Kidney epithelial cell (primary cell): Measurements from ENCODE around the gene ZNF319. TPM values are rescaled to one million over a fixed set of nuclear protein-coding genes. Genes with fewer than 3 reads are reported as not detected.

Source experiments
- DNase-seq: peaks from one replicate; pipeline ENCODE4 v3.0.0-alpha.2; 2010; ENCODE audit warnings: low read depth
- H3K27me3 ChIP-seq: 2 replicates; pipeline ENCODE4 v1.6.0; 2011; ENCODE audit warnings: low read length; ENCODE audit not compliant: control insufficient read depth, insufficient read depth
- H3K36me3 ChIP-seq: 2 replicates; pipeline ENCODE4 v1.5.1; 2011; ENCODE audit warnings: low read length; ENCODE audit not compliant: control insufficient read depth, insufficient read depth
- H3K4me3 ChIP-seq: 2 replicates; pipeline ENCODE4 v1.5.1; 2011; ENCODE audit warnings: low read depth, mild to moderate bottlenecking, control low read depth, low read length
- total RNA-seq: library from RNA; depleted of rRNA; stranded (reverse); fragments of >200 nt; gene quantifications from 2 replicates; pipeline ENCODE4 v1.2.3, GENCODE V29; 2015
- TF ChIP-seq, protein P1 (sequence below): IDR thresholded peaks from 2 replicates; pipeline ENCODE4 v1.5.1; 2011; ENCODE audit warnings: mild to moderate bottlenecking, moderate library complexity, low read length, control low read depth, inconsistent platforms; ENCODE audit not compliant: insufficient read depth, poor library complexity, severe bottlenecking

The ZNF319 gene
- total RNA-seq, 1 donor from 2014 or later, result 11.9 TPM

DNA sequence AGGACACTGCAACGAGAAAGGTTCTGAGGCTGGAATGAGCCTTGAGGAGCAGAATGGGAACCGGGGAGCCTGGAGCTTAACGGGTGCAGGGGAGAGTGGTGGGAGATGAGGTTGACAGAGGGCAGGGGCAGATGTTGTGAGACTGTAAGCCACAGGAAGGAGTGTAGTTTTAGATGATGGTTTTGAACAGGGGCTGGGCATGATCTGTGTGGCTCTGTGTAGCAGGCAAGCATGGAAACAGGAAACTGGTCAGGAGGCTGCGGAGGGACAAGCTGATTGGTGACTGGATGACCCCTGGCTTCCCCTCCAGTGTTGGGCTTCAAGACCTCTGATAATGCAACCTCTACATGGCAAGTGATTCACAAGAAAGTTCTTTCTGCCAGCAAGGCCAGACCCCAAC lies 28.2 kb downstream of the ZNF319 start:
- peaks cover 7% of the 10 kb centered on the region for H3K27me3 ChIP-seq
- H3K4me3 ChIP-seq, result no peak overlapping the region
- H3K36me3 ChIP-seq, result no peaks in the 10 kb centered on the region
- DNase-seq, result no peak
- TF ChIP-seq, protein P1, sequence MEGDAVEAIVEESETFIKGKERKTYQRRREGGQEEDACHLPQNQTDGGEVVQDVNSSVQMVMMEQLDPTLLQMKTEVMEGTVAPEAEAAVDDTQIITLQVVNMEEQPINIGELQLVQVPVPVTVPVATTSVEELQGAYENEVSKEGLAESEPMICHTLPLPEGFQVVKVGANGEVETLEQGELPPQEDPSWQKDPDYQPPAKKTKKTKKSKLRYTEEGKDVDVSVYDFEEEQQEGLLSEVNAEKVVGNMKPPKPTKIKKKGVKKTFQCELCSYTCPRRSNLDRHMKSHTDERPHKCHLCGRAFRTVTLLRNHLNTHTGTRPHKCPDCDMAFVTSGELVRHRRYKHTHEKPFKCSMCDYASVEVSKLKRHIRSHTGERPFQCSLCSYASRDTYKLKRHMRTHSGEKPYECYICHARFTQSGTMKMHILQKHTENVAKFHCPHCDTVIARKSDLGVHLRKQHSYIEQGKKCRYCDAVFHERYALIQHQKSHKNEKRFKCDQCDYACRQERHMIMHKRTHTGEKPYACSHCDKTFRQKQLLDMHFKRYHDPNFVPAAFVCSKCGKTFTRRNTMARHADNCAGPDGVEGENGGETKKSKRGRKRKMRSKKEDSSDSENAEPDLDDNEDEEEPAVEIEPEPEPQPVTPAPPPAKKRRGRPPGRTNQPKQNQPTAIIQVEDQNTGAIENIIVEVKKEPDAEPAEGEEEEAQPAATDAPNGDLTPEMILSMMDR, result no peak

DNA sequence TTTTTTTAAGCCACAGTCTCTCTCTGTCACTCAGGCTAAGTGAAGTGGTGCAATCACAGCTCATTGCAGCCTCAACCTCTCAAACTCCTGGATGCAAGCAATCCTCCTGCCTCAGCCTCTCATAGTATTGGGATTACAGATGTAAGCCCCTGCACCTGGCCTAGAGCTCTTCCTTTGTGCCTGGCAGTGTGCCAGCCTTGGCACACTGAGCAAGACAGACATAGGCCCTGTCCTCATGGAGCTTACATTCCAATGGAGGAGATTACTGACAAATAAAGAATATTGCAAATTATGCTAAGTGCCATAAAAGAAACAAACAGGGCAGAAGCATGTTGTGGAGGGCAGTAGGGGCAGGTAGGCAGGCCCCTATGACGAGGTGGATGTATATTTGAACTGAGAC lies 28.6 kb downstream of the ZNF319 start:
- Histone ChIP-seq H3K27me3 (peaks cover 7% of the 10 kb centered on the region), H3K4me3 (no peak overlapping the region), H3K36me3 (no peaks in the 10 kb centered on the region)
- TF ChIP-seq, protein P1, result no peak
- no peak for DNase-seq

DNA sequence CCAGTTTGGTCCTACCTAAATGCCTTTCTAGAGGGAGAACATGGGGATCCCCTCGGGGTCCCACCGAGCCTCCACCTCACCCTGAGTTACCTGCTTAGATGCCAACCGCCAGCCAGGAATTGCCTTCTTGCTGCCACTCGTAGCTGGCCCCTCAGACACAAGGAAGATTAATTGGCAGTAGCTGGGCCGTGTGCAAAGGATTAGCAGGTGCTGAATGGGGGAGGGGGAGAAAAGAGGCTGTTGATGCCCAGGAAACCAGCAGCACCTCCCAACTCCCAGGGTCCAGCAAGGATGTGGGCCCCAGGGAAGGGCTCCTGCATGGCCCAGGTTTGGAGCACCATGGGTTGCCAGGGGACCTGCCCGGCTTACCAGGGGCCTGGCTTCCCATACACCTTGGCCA lies 29.5 kb downstream of the ZNF319 start, which contains the start of gene CNGB1:
Gene CNGB1, minus strand, starts transcription at position 159 of the 400 bp plus-strand sequence. CDS start 3,842 bp downstream, outside the sequence.
- TF ChIP-seq, protein P1, result no peak
- H3K36me3 ChIP-seq, result no peaks in the 10 kb centered on the region

DNA sequence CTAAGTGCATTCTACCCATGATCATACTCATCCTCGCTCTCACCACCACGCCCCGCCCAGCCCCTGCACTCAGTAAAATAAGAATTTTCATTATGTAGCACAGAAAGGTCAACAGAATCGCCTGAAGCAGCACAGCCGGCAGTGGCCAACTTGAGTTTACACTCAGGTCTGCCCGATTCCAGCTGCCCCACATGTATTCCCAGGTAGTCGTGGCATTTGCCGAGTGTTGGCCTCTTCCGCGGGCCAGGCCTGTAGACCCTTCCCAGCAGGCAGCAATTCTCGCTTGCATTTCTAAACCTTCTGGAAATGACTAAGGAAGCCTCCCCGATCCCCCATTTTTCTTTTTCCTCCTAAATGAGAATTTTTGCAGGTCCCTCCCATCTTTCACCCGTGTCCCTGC lies 30.2 kb downstream of the ZNF319 start:
- H3K27me3 ChIP-seq, result peaks cover 5% of the 10 kb centered on the region
- H3K4me3 ChIP-seq, result no peak overlapping the region
- no peak for DNase-seq
- no peaks in the 10 kb centered on the region for H3K36me3 ChIP-seq
- TF ChIP-seq, protein P1, result no peak

More for the DNA sequence above, 29.5 kb downstream of the ZNF319 start, which contains the start of gene CNGB1:
- Histone ChIP-seq H3K4me3 (no peak within 1 kb of the TSS), H3K27me3 (peaks cover 5% of the 10 kb centered on the region)
- DNase-seq, result no peak

DNA sequence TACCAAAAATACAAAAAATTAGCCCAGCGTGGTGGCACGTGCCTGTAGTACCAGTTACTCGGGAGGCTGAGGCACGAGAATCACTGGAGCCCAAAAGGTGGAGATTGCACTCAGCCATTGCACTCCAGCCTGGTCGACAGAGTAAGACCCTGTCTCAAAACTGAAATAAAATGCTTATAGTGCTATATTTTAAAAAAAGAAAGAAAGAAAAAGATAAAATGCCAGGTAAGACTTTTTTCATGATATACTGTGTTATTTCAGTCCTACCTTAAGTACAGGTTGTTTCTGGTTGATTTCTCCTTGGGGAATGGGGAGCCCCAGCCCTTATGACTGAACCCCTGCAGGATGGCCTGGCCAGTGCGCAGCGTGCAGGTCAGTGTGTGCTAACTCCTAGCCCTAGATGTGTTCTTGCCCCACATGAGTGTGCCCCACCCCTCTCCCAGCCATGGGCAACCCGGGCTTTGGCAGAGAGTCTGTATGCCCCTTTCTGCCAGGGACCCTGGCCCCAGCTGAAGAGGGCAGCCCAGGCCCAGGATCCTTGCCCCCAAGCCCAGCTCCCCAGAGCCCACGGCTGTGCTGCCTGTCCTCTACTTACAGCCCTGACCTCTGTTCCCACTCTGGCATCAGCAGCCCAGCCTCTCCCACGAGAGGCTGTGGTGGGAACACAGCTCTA lies 30.9 kb downstream of the ZNF319 start:
- Histone ChIP-seq H3K36me3 (no peaks in the 10 kb centered on the region), H3K4me3 (no peak overlapping the region), H3K27me3 (peaks cover 5% of the 10 kb centered on the region)
- TF ChIP-seq, protein P1, result no peak
- no peak for DNase-seq

DNA sequence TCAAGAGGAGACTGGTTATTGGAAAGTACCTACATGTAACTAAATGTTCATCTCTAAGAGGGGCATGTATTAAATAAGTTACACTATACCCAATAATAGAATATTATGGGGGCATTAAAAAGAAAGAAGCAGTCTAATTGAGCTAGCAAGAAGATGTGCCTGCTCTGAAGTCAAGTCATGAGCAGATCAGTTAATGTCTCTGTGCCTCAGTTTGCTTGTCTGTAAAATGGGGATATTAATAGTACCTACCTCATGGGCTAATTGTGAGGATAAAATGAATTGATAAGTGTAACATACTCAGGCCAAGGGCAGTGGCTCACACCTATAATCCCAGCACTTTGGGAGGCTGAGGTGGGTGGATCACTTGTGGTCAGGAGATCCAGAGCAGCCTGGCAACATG lies 32.6 kb downstream of the ZNF319 start:
- no peak for DNase-seq
- TF ChIP-seq, protein P1, result no peak
- Histone ChIP-seq H3K36me3 (no peaks in the 10 kb centered on the region), H3K27me3 (peaks cover 2% of the 10 kb centered on the region), H3K4me3 (no peak overlapping the region)
